ENCODE measurements around the gene PPP2CA.

PPP2CA gene

DNA sequence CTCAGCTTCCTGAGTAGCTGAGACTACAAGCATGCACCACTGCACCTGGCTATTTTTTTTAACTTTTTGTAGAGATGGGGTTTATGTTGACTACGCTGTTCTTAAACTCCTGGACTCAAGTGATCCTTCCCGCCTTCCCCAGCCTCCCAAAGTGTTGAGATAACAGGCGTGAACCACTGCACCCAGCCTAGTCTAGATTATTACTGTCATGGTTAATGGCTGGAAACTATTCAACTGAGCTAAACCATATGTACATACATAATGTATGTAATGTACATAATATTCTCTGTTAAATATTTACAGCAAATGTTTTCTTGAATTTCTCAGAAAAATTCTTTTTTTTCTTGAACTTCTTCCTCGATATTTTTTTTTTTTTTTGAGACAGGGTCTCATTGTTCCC is 21.3 kb downstream of the PPP2CA start:
- H3K79me2 ChIP-seq (ENCODE audit: control insufficient read depth, insufficient read depth, low read length, poor library complexity): peaks cover 11% of the 10 kb centered on the region
- no peak overlapping the region for H2BK120ac ChIP-seq (ENCODE audit: insufficient read depth, low read length, poor library complexity)
- H3K79me1 ChIP-seq (ENCODE audit: low read length): no peaks in the 10 kb centered on the region
- no peak overlapping the region for H3K23ac ChIP-seq (ENCODE audit: low read length)
- H3K4me3 ChIP-seq (ENCODE audit: low read depth, low read length): no peak overlapping the region
- H3K4ac ChIP-seq (ENCODE audit: low read depth, low read length): no peak overlapping the region
- no peak overlapping the region for H4K91ac ChIP-seq (ENCODE audit: low read depth, low read length)
- H2BK12ac ChIP-seq (ENCODE audit: low read length): no peak overlapping the region
- H3K27ac ChIP-seq (ENCODE audit: low read depth, low read length): no peak overlapping the region
- no peaks in the 10 kb centered on the region for H3K9me3 ChIP-seq (ENCODE audit: insufficient read depth, low read depth, low read length)
- no peak overlapping the region for H4K12ac ChIP-seq (ENCODE audit: low read depth, low read length)
- no peak overlapping the region for H2AK5ac ChIP-seq (ENCODE audit: low read length)
- no peak overlapping the region for H2AFZ ChIP-seq (ENCODE audit: insufficient read depth, low read length, poor library complexity)
- no CpG with 5 or more reads among the region's 4 CpGs for WGBS (ENCODE audit: extremely low coverage, insufficient coverage, insufficient read length)
- no peak overlapping the region for H3K9ac ChIP-seq (ENCODE audit: low read length)
- H3K27me3 ChIP-seq (ENCODE audit: insufficient read depth, low read length): no peaks in the 10 kb centered on the region
- no peak for DNase-seq
- H3K14ac ChIP-seq (ENCODE audit: low read length): no peak overlapping the region
- H3K4me1 ChIP-seq (ENCODE audit: control insufficient read depth in 1 of 2, insufficient read depth in 2 of 2, low read length in 2 of 2): no peaks in the 10 kb centered on the region
- peaks cover 20 to 27% of the 10 kb centered on the region in 2 experiments for H3K36me3 ChIP-seq (ENCODE audit: control insufficient read depth in 1 of 2, insufficient read depth in 2 of 2, low read length in 2 of 2)
- no peak overlapping the region for H3K18ac ChIP-seq (ENCODE audit: low read length)
- H2BK5ac ChIP-seq (ENCODE audit: low read depth, low read length, poor library complexity): no peak overlapping the region
- no peak overlapping the region for H3K4me2 ChIP-seq (ENCODE audit: low read length)
- H4K8ac ChIP-seq (ENCODE audit: low read depth, low read length): no peak overlapping the region

DNA sequence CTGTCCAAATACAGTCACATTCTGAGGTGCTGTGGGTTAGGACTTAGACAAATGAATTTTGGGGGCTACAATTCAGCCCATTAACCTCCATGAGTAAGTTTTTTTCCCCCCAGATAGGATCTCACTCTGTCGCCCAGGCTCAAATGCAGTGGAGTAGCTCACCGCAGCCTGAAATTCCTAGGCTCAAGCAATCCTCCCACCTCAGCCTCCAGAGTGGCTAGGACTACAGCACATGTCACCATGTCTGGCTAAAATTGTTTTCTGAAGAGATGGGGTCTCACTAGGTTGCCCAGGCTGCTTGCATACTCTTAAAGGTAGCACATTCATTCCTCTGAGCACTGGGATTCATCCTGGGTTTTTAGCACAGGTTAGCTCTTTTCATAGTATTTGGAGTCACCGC is 22.2 kb downstream of the PPP2CA start:
- Histone ChIP-seq H2AFZ (ENCODE audit: insufficient read depth, low read length, poor library complexity) (no peak overlapping the region), H2BK120ac (ENCODE audit: insufficient read depth, low read length, poor library complexity) (no peak overlapping the region), H3K4ac (ENCODE audit: low read depth, low read length) (no peak overlapping the region)

DNA sequence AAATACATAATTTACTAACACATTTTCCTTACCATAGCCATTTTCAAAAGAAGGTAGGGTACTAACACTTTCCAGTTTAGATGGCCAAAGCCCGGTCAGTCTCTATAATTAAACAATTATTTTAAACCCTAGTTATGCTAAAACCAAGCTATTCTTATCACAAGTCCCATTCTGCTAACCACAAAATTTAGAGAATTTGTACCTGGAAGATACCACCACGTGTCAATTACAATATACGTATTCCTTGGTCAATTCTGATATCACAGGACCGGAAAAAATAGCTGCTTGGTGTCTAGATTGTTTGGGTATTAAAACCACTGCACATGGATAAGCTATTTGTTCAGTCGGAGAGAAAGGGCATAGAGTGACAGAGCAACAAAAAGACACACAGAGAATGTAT is 30.2 kb downstream of the PPP2CA start:
- DNase-seq: no peak
- no peak overlapping the region for H4K12ac ChIP-seq (ENCODE audit: low read depth, low read length)
- no peak overlapping the region for H3K4me3 ChIP-seq (ENCODE audit: low read depth, low read length)
- H3K23ac ChIP-seq (ENCODE audit: low read length): no peak overlapping the region
- H3K14ac ChIP-seq (ENCODE audit: low read length): no peak overlapping the region
- no peaks in the 10 kb centered on the region for H3K79me2 ChIP-seq (ENCODE audit: control insufficient read depth, insufficient read depth, low read length, poor library complexity)
- no peaks in the 10 kb centered on the region for H3K79me1 ChIP-seq (ENCODE audit: low read length)
- no peak overlapping the region for H2AK5ac ChIP-seq (ENCODE audit: low read length)
- WGBS (ENCODE audit: extremely low coverage, insufficient coverage, insufficient read length): no CpG with 5 or more reads among the region's 5 CpGs
- H3K9ac ChIP-seq (ENCODE audit: low read length): no peak overlapping the region
- H2BK12ac ChIP-seq (ENCODE audit: low read length): no peak overlapping the region
- no peak overlapping the region for H4K91ac ChIP-seq (ENCODE audit: low read depth, low read length)
- peaks cover 14 to 21% of the 10 kb centered on the region in 2 experiments for H3K36me3 ChIP-seq (ENCODE audit: control insufficient read depth in 1 of 2, insufficient read depth in 2 of 2, low read length in 2 of 2)
- no peak overlapping the region for H3K4ac ChIP-seq (ENCODE audit: low read depth, low read length)
- no peaks in the 10 kb centered on the region for H3K9me3 ChIP-seq (ENCODE audit: insufficient read depth, low read depth, low read length)
- H3K27me3 ChIP-seq (ENCODE audit: insufficient read depth, low read length): no peaks in the 10 kb centered on the region
- H3K4me2 ChIP-seq (ENCODE audit: low read length): no peak overlapping the region
- H3K4me1 ChIP-seq (ENCODE audit: control insufficient read depth in 1 of 2, insufficient read depth in 2 of 2, low read length in 2 of 2): no peaks in the 10 kb centered on the region
- no peak overlapping the region for H4K8ac ChIP-seq (ENCODE audit: low read depth, low read length)
- no peak overlapping the region for H2AFZ ChIP-seq (ENCODE audit: insufficient read depth, low read length, poor library complexity)
- H3K18ac ChIP-seq (ENCODE audit: low read length): no peak overlapping the region
- no peak overlapping the region for H2BK5ac ChIP-seq (ENCODE audit: low read depth, low read length, poor library complexity)
- no peak overlapping the region for H2BK120ac ChIP-seq (ENCODE audit: insufficient read depth, low read length, poor library complexity)
- no peak overlapping the region for H3K27ac ChIP-seq (ENCODE audit: low read depth, low read length)

More for the DNA sequence above, 22.2 kb downstream of the PPP2CA start:
- Histone ChIP-seq H3K4me2 (ENCODE audit: low read length) (no peak overlapping the region), H4K8ac (ENCODE audit: low read depth, low read length) (peak overlapping the region; percentile 7), H2BK5ac (ENCODE audit: low read depth, low read length, poor library complexity) (no peak overlapping the region), H3K18ac (ENCODE audit: low read length) (no peak overlapping the region), H3K9ac (ENCODE audit: low read length) (no peak overlapping the region), H3K79me1 (ENCODE audit: low read length) (no peaks in the 10 kb centered on the region), H3K14ac (ENCODE audit: low read length) (no peak overlapping the region), H3K4me1 (ENCODE audit: control insufficient read depth in 1 of 2, insufficient read depth in 2 of 2, low read length in 2 of 2) (no peaks in the 10 kb centered on the region), H3K27me3 (ENCODE audit: insufficient read depth, low read length) (no peaks in the 10 kb centered on the region), H3K79me2 (ENCODE audit: control insufficient read depth, insufficient read depth, low read length, poor library complexity) (peaks cover 11% of the 10 kb centered on the region), H4K91ac (ENCODE audit: low read depth, low read length) (no peak overlapping the region), H3K4me3 (ENCODE audit: low read depth, low read length) (no peak overlapping the region), H3K9me3 (ENCODE audit: insufficient read depth, low read depth, low read length) (no peaks in the 10 kb centered on the region), H3K27ac (ENCODE audit: low read depth, low read length) (no peak overlapping the region), H2AK5ac (ENCODE audit: low read length) (no peak overlapping the region), H4K12ac (ENCODE audit: low read depth, low read length) (no peak overlapping the region), H2BK12ac (ENCODE audit: low read length) (no peak overlapping the region), H3K23ac (ENCODE audit: low read length) (no peak overlapping the region), H3K36me3 (ENCODE audit: control insufficient read depth in 1 of 2, insufficient read depth in 2 of 2, low read length in 2 of 2) (peaks cover 21 to 33% of the 10 kb centered on the region in 2 experiments)
- WGBS (ENCODE audit: extremely low coverage, insufficient coverage, insufficient read length): no CpG with 5 or more reads among the region's 3 CpGs
- no peak for DNase-seq

DNA sequence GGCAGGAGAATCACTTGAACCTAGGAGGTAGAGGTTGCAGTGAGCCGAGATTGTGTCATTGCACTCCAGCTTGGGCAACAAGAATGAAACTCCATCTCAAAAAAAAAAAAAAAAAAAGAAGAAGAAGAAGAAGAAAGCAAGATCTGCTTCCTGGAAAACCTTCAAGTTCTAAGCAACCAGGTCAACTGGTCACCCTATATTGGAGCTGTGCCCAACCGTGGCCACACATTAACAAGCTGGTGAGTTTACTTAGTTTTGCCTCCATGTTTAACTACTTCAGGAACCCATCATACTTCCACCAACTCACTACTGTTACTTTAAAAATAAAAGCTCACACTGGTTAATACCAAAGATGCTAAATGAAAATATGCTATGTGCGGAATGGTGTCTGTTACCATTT is 36.8 kb downstream of the PPP2CA start:
- no CpG with 5 or more reads among the region's 3 CpGs for WGBS (ENCODE audit: extremely low coverage, insufficient coverage, insufficient read length)
- H3K23ac ChIP-seq (ENCODE audit: low read length): no peak overlapping the region
- H2BK12ac ChIP-seq (ENCODE audit: low read length): no peak overlapping the region
- H3K4me2 ChIP-seq (ENCODE audit: low read length): no peak overlapping the region
- H2BK5ac ChIP-seq (ENCODE audit: low read depth, low read length, poor library complexity): no peak overlapping the region
- no peaks in the 10 kb centered on the region for H3K79me2 ChIP-seq (ENCODE audit: control insufficient read depth, insufficient read depth, low read length, poor library complexity)
- no peaks in the 10 kb centered on the region for H3K36me3 ChIP-seq (ENCODE audit: control insufficient read depth in 1 of 2, insufficient read depth in 2 of 2, low read length in 2 of 2)
- no peak overlapping the region for H3K14ac ChIP-seq (ENCODE audit: low read length)
- H3K4ac ChIP-seq (ENCODE audit: low read depth, low read length): no peak overlapping the region
- H4K8ac ChIP-seq (ENCODE audit: low read depth, low read length): no peak overlapping the region
- H3K4me3 ChIP-seq (ENCODE audit: low read depth, low read length): no peak overlapping the region
- H3K27me3 ChIP-seq (ENCODE audit: insufficient read depth, low read length): no peaks in the 10 kb centered on the region
- H4K12ac ChIP-seq (ENCODE audit: low read depth, low read length): no peak overlapping the region
- no peak overlapping the region for H2BK120ac ChIP-seq (ENCODE audit: insufficient read depth, low read length, poor library complexity)
- no peak overlapping the region for H3K18ac ChIP-seq (ENCODE audit: low read length)
- H3K27ac ChIP-seq (ENCODE audit: low read depth, low read length): no peak overlapping the region
- no peak overlapping the region for H2AFZ ChIP-seq (ENCODE audit: insufficient read depth, low read length, poor library complexity)
- no peak overlapping the region for H3K9ac ChIP-seq (ENCODE audit: low read length)
- no peak overlapping the region for H4K91ac ChIP-seq (ENCODE audit: low read depth, low read length)
- DNase-seq: no peak
- H3K79me1 ChIP-seq (ENCODE audit: low read length): no peaks in the 10 kb centered on the region
- no peak overlapping the region for H2AK5ac ChIP-seq (ENCODE audit: low read length)
- H3K4me1 ChIP-seq (ENCODE audit: control insufficient read depth in 1 of 2, insufficient read depth in 2 of 2, low read length in 2 of 2): no peaks in the 10 kb centered on the region
- no peaks in the 10 kb centered on the region for H3K9me3 ChIP-seq (ENCODE audit: insufficient read depth, low read depth, low read length)
